ENCODE results near the gene GPR160. TPM values are rescaled to one million over a fixed set of nuclear protein-coding genes. Genes with fewer than 3 reads are reported as not detected.

The GPR160 gene
- total RNA-seq, 1 experiment from 2014 or later, result 1.8 TPM

- Mint-ChIP-seq H3K9me3 (ENCODE audit: unreplicated experiment) (no peaks in the 10 kb centered on the region), H3K27ac (ENCODE audit: low read depth, unreplicated experiment) (no peak overlapping the region), H3K4me3 (ENCODE audit: unreplicated experiment) (no peak overlapping the region), H3K36me3 (ENCODE audit: insufficient read depth, unreplicated experiment) (peaks cover 40% of the 10 kb centered on the region), H3K27me3 (ENCODE audit: insufficient read depth, unreplicated experiment) (no peaks in the 10 kb centered on the region), H3K4me1 (ENCODE audit: insufficient read depth, unreplicated experiment) (no peaks in the 10 kb centered on the region)
- intact Hi-C loops (cut with micrococcal nuclease), result no loop called here
- no peak for DNase-seq (ENCODE audit: unreplicated experiment)
- CTCF ChIA-PET, result interaction anchor here (0.6 to 0.7 kb wide), 2 partner anchors 130 to 152 kb away, joined by 3 to 4 read pairs; no protein-coding TSS in a partner anchor
- TF ChIP-seq CTCF (IDR thresholded peaks at IDR 0.05; ENCODE audit: unreplicated experiment), result no peak
- POLR2A ChIA-PET, result no interaction called here
- no TSS peak for BruUV-seq (replicated peaks)
Measured at GRCh38 chr3:169992781-169993180, 45.0 kb upstream of the GPR160 start.

- TF ChIP-seq CTCF (IDR thresholded peaks at IDR 0.05; ENCODE audit: unreplicated experiment), result no peak
- intact Hi-C loops (cut with micrococcal nuclease), result no loop called here
- no peak overlapping the region for H3K4me3 Mint-ChIP-seq (ENCODE audit: unreplicated experiment)
- ChIA-PET CTCF (no interaction called here), POLR2A (no interaction called here)
- H3K9me3 Mint-ChIP-seq (ENCODE audit: unreplicated experiment), result no peaks in the 10 kb centered on the region
- H3K27ac Mint-ChIP-seq (ENCODE audit: low read depth, unreplicated experiment), result no peak overlapping the region
- H3K27me3 Mint-ChIP-seq (ENCODE audit: insufficient read depth, unreplicated experiment), result no peaks in the 10 kb centered on the region
- BruUV-seq (replicated peaks), result no TSS peak
- H3K4me1 Mint-ChIP-seq (ENCODE audit: insufficient read depth, unreplicated experiment), result no peaks in the 10 kb centered on the region
- peaks cover 30% of the 10 kb centered on the region for H3K36me3 Mint-ChIP-seq (ENCODE audit: insufficient read depth, unreplicated experiment)
- DNase-seq (ENCODE audit: unreplicated experiment), result no peak
Measured at GRCh38 chr3:169993761-169994160, 44.0 kb upstream of the GPR160 start.

GRCh38 chr3:169996063-169996462 lies 41.7 kb upstream of the GPR160 start:
- intact Hi-C loops (cut with micrococcal nuclease), result no loop called here
- Mint-ChIP-seq H3K9me3 (ENCODE audit: unreplicated experiment) (no peaks in the 10 kb centered on the region), H3K4me1 (ENCODE audit: insufficient read depth, unreplicated experiment) (no peaks in the 10 kb centered on the region), H3K27me3 (ENCODE audit: insufficient read depth, unreplicated experiment) (no peaks in the 10 kb centered on the region), H3K4me3 (ENCODE audit: unreplicated experiment) (no peak overlapping the region), H3K36me3 (ENCODE audit: insufficient read depth, unreplicated experiment) (peaks cover 20% of the 10 kb centered on the region), H3K27ac (ENCODE audit: low read depth, unreplicated experiment) (no peak overlapping the region)
- no TSS peak for BruUV-seq (replicated peaks)
- no peak for TF ChIP-seq CTCF (IDR thresholded peaks at IDR 0.05; ENCODE audit: unreplicated experiment)
- POLR2A ChIA-PET, result interaction anchor here (0.6 to 1.3 kb wide), 2 partner anchors 29 to 186 kb away, joined by 3 to 4 read pairs; partner anchors contain the start of gene SEC62
- DNase-seq (ENCODE audit: unreplicated experiment), result no peak
- CTCF ChIA-PET, result interaction anchor here (0.8 kb wide), 1 partner anchor 12 kb away, joined by 3 read pairs; no protein-coding TSS in a partner anchor

- no peak overlapping the region for H3K27ac Mint-ChIP-seq (ENCODE audit: low read depth, unreplicated experiment)
- no peaks in the 10 kb centered on the region for H3K27me3 Mint-ChIP-seq (ENCODE audit: insufficient read depth, unreplicated experiment)
- no peak for TF ChIP-seq CTCF (IDR thresholded peaks at IDR 0.05; ENCODE audit: unreplicated experiment)
- POLR2A ChIA-PET, result no interaction called here
- peak; percentile 36 for DNase-seq (ENCODE audit: unreplicated experiment)
- no peaks in the 10 kb centered on the region for H3K4me1 Mint-ChIP-seq (ENCODE audit: insufficient read depth, unreplicated experiment)
- intact Hi-C loops (cut with micrococcal nuclease), result no loop called here
- no peaks in the 10 kb centered on the region for H3K9me3 Mint-ChIP-seq (ENCODE audit: unreplicated experiment)
- no peak overlapping the region for H3K4me3 Mint-ChIP-seq (ENCODE audit: unreplicated experiment)
- no TSS peak for BruUV-seq (replicated peaks)
- H3K36me3 Mint-ChIP-seq (ENCODE audit: insufficient read depth, unreplicated experiment), result peaks cover 9% of the 10 kb centered on the region
- CTCF ChIA-PET, result no interaction called here
Measured at GRCh38 chr3:169998668-169999131, 39.1 kb upstream of the GPR160 start.
